IMR-90 (cell line): ENCODE results near the gene ITK. TPM values are rescaled to one million over a fixed set of nuclear protein-coding genes. Genes with fewer than 3 reads are reported as not detected.
A peak's percentile ranks its signal among the peaks of the same experiment; 100 is the strongest.

Source experiments
- ATAC-seq: fragments of 200-7000 bp; cut with Tn5 transposase; 2 replicates; pipeline ENCODE4 v1.9.1; 2020; ENCODE audit warnings: low read depth, mild to moderate bottlenecking, moderate library complexity
- BruUV-seq: library from RNA; stranded (reverse); fragments of 400-500 nt; replicated peaks from 2 replicates; lab custom pipeline; 2021; lab: Mats Ljungman, UMichigan
- CTCF ChIA-PET: fragments of 300-600 bp; formaldehyde crosslinking; extraction: SDS; loops from one replicate; lab custom pipeline; 2021; ENCODE audit warnings: antibody characterized with exemption; lab: Yijun Ruan, JAX
- POLR2A ChIA-PET: fragments of 300-600 bp; sonication (Branson Sonifier 250); formaldehyde crosslinking; loops from one replicate; lab custom pipeline; 2022; ENCODE audit warnings: antibody characterized with exemption; ENCODE audit not compliant: unreplicated experiment; lab: Charles Lee
- DNase-seq: peaks from one replicate; pipeline ENCODE4 v3.0.0; 2013
- H2AFZ ChIP-seq: replicated peaks from 2 replicates; pipeline ENCODE3; 2013; ENCODE audit warnings: low read length, mild to moderate bottlenecking; ENCODE audit not compliant: poor library complexity
- H2AK5ac ChIP-seq: 2 replicates; pipeline ENCODE4 v1.6.1; 2013; ENCODE audit warnings: low read depth, low read length, inconsistent platforms
- H2AK9ac ChIP-seq: replicated peaks from 2 replicates; pipeline ENCODE3; 2013; ENCODE audit warnings: mild to moderate bottlenecking, low read depth, low read length, moderate library complexity; ENCODE audit not compliant: poor library complexity
- H2BK120ac ChIP-seq: 2 replicates; pipeline ENCODE4 v1.6.1; 2013; ENCODE audit warnings: low read depth, low read length, inconsistent platforms
- H2BK15ac ChIP-seq: 3 replicates; pipeline ENCODE4 v1.6.1; 2013; ENCODE audit warnings: low read depth, low read length, inconsistent platforms
- H2BK20ac ChIP-seq: 2 replicates; pipeline ENCODE4 v1.6.1; 2013; ENCODE audit warnings: low read depth, mild to moderate bottlenecking, inconsistent platforms, low read length, moderate library complexity
- H2BK5ac ChIP-seq: 2 replicates; pipeline ENCODE4 v1.6.1; 2013; ENCODE audit warnings: mild to moderate bottlenecking, low read depth, low read length, inconsistent platforms; ENCODE audit not compliant: poor library complexity, severe bottlenecking
- H3K14ac ChIP-seq: replicated peaks from 2 replicates; pipeline ENCODE4 v1.6.1; 2013; ENCODE audit warnings: low read depth, low read length, inconsistent platforms
- H3K18ac ChIP-seq: 2 replicates; pipeline ENCODE4 v1.6.1; 2013; ENCODE audit warnings: low read depth, low read length, control low read depth
- H3K23ac ChIP-seq: 2 replicates; pipeline ENCODE4 v1.6.1; 2013; ENCODE audit warnings: low read depth, low read length, inconsistent platforms
- H3K27ac ChIP-seq: 2 replicates; pipeline ENCODE4 v1.5.1; 2013; ENCODE audit warnings: mild to moderate bottlenecking, control low read depth, low read length; ENCODE audit not compliant: insufficient read depth
- H3K27me3 ChIP-seq: 2 replicates; pipeline ENCODE4 v1.6.1; 2013; ENCODE audit warnings: low read length; ENCODE audit not compliant: control insufficient read depth, insufficient read depth
- H3K36me3 ChIP-seq: 2 replicates; pipeline ENCODE4 v1.6.1; 2013; ENCODE audit warnings: low read length, mixed read lengths; ENCODE audit not compliant: control insufficient read depth, insufficient read depth
- H3K4ac ChIP-seq: 2 replicates; pipeline ENCODE4 v1.6.1; 2013; ENCODE audit warnings: low read depth, low read length, inconsistent platforms
- H3K4me1 ChIP-seq: 2 replicates; pipeline ENCODE4 v1.6.1; 2013; ENCODE audit warnings: low read length, mixed read lengths; ENCODE audit not compliant: control insufficient read depth, insufficient read depth
- H3K4me2 ChIP-seq: 2 replicates; pipeline ENCODE4 v1.6.1; 2013; ENCODE audit warnings: low read depth, mild to moderate bottlenecking, control low read depth, low read length, moderate library complexity
- H3K4me3 ChIP-seq: 2 replicates; pipeline ENCODE4 v1.5.1; 2013; ENCODE audit warnings: low read depth, mild to moderate bottlenecking, control low read depth, low read length, moderate library complexity; ENCODE audit not compliant: insufficient read depth
- H3K56ac ChIP-seq: 2 replicates; pipeline ENCODE4 v1.6.1; 2013; ENCODE audit warnings: low read length, inconsistent platforms; ENCODE audit not compliant: insufficient read depth; ENCODE audit errors: extremely low read depth
- H3K79me1 ChIP-seq, 2 experiments: 2 replicates each; pipeline ENCODE4 v1.6.1; 2013; ENCODE audit warnings: low read length in 2 of 2, inconsistent platforms in 1 of 2, low read depth in 1 of 2
- H3K9ac ChIP-seq: 2 replicates; pipeline ENCODE4 v1.6.1; 2013; ENCODE audit warnings: low read depth, low read length, control low read depth
- H3K9me1 ChIP-seq: 2 replicates; pipeline ENCODE4 v1.6.1; 2013; ENCODE audit warnings: low read length, inconsistent platforms; ENCODE audit not compliant: insufficient read depth
- H3K9me3 ChIP-seq: 2 replicates; pipeline ENCODE4 v1.6.1; 2013; ENCODE audit warnings: low read length; ENCODE audit not compliant: control insufficient read depth, insufficient read depth
- H4K20me1 ChIP-seq: 2 replicates; pipeline ENCODE4 v1.6.1; 2013; ENCODE audit warnings: low read length, inconsistent platforms; ENCODE audit not compliant: insufficient read depth
- H4K5ac ChIP-seq: 2 replicates; pipeline ENCODE4 v1.6.1; 2013; ENCODE audit warnings: mild to moderate bottlenecking, low read depth, low read length, control low read depth
- H4K8ac ChIP-seq, 2 experiments: 2 replicates each; pipeline ENCODE4 v1.6.1; 2013; ENCODE audit warnings: low read depth in 2 of 2, low read length in 2 of 2, control low read depth in 1 of 2, inconsistent platforms in 1 of 2
- H4K91ac ChIP-seq: 2 replicates; pipeline ENCODE4 v1.6.1; 2013; ENCODE audit warnings: low read depth, low read length, inconsistent platforms; ENCODE audit not compliant: insufficient read depth
- CEBPB ChIP-seq: IDR thresholded peaks from 2 replicates; pipeline ENCODE4 v1.6.1; 2012; ENCODE audit warnings: low read depth, low read length, improper control_type of control experiment
- CHD1 ChIP-seq: IDR thresholded peaks from 2 replicates; pipeline ENCODE4 v1.6.1; 2012; ENCODE audit warnings: low read depth, low read length, improper control_type of control experiment
- FOS ChIP-seq: fragments of 150-350 bp; IDR thresholded peaks from 2 replicates; pipeline ENCODE4 v1.6.1; 2016; ENCODE audit warnings: low read depth, low read length
- MAZ ChIP-seq: IDR thresholded peaks from 2 replicates; pipeline ENCODE4 v1.6.1; 2012; ENCODE audit warnings: low read depth, mild to moderate bottlenecking, low read length, improper control_type of control experiment, moderate library complexity, borderline replicate concordance
- MXI1 ChIP-seq: IDR thresholded peaks from 2 replicates; pipeline ENCODE4 v1.6.1; 2012; ENCODE audit warnings: low read depth, mild to moderate bottlenecking, low read length, moderate library complexity, borderline replicate concordance
- RAD21 ChIP-seq: IDR thresholded peaks from 2 replicates; pipeline ENCODE4 v1.6.1; 2012; ENCODE audit warnings: low read length, improper control_type of control experiment
- RCOR1 ChIP-seq: IDR thresholded peaks from 2 replicates; pipeline ENCODE4 v1.6.1; 2012; ENCODE audit warnings: mild to moderate bottlenecking, low read length, improper control_type of control experiment; ENCODE audit not compliant: insufficient replicate concordance
- RFX5 ChIP-seq: IDR thresholded peaks from 2 replicates; pipeline ENCODE4 v1.8.0; 2012; ENCODE audit warnings: low read depth, mild to moderate bottlenecking, low read length, moderate library complexity
- SMC3 ChIP-seq: fragments of 150-350 bp; IDR thresholded peaks from 2 replicates; pipeline ENCODE4 v1.6.1; 2016; ENCODE audit warnings: low read depth, mild to moderate bottlenecking, antibody characterized with exemption, low read length, moderate library complexity
- WGBS, 2 experiments: methylation state at CpG; one replicate each; pipeline versions ENCODE4 v1.1.5 to v1.1.7; 2013; ENCODE audit warnings: missing lambda C conversion rate in 2 of 2; ENCODE audit not compliant: insufficient read length in 1 of 2; ENCODE audit errors: extremely low coverage in 2 of 2; 5-methylcytosine and 5-hydroxymethylcytosine counted together
- dilution Hi-C: fragments of 300-500 bp; cut with HindIII; formaldehyde crosslinking; loops from one replicate; pipeline ENCODE4 v1.14.3; 2018; ENCODE audit warnings: low sequenced_read_pairs; ENCODE audit not compliant: unreplicated experiment
- in situ Hi-C: fragments of 300-500 bp; cut with MboI; formaldehyde crosslinking; loops from 3 replicates; pipeline ENCODE4 v1.14.3; 2019; ENCODE audit warnings: low sequenced_read_pairs, inconsistent platforms, mixed read lengths
- intact Hi-C: fragments of 100-400 bp; cut with micrococcal nuclease; formaldehyde crosslinking; loops from 2 replicates; pipeline ENCODE4 v1.10.0; 2022
- polyA plus RNA-seq, 3 experiments: library from polyadenylated mRNA; depleted of rRNA; stranded (reverse); fragments of >200 nt; gene quantifications; 2 replicates each; pipeline ENCODE4 v1.2.3, GENCODE V29; 2012; ENCODE audit warnings: low replicate concordance in 1 of 3
- total RNA-seq: library from RNA; depleted of rRNA; stranded (reverse); fragments of >200 nt; gene quantifications from 2 replicates; pipeline ENCODE4 v1.2.3, GENCODE V29; 2012
- TF ChIP-seq, protein P1 (sequence below): fragments of 150-350 bp; IDR thresholded peaks from 2 replicates; pipeline ENCODE4 v1.6.1; 2016; ENCODE audit warnings: low read depth, mild to moderate bottlenecking, low read length, moderate library complexity, borderline replicate concordance
- TF ChIP-seq, protein P2 (sequence below): conservative IDR thresholded peaks from 2 replicates; pipeline ENCODE4 v1.5.1; 2012; ENCODE audit warnings: mild to moderate bottlenecking, low read depth, low read length, improper control_type of control experiment
- TF ChIP-seq, protein P3 (sequence below): fragments of 150-350 bp; IDR thresholded peaks from 2 replicates; pipeline ENCODE4 v1.6.1; 2017; ENCODE audit warnings: mild to moderate bottlenecking, antibody characterized with exemption, low read length, low read depth

The ITK gene
- total and polyA plus RNA-seq, 2 of the 4 experiments (the other 2 are of a cell fraction): not detected

DNA sequence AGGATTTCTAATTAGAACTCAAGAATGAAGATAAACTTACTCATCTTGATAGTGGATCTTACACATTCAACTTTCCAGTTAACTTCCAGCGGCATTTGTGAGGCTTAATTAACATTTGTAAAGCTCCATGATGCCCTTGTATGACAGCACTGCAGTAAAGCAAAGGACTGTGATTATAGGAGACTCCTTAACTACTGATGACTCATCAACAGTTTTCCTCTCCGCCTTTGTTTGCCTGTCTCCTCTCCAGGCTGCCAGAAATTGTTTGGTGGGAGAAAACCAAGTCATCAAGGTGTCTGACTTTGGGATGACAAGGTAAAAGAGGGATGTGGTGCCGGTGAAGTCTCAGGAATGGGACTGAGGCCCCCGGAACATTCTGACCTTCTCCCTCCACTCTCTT lies 64.8 kb downstream of the ITK start:
- no CpG with 5 or more reads among the region's 4 CpGs for whole genome bisulfite sequencing, 2 experiments
- no peak for DNase-seq
- H4K20me1 ChIP-seq: no peaks in the 10 kb centered on the region
- CTCF ChIA-PET: interaction anchor here (0.6 kb wide), 1 partner anchor 223 kb away, joined by 3 read pairs; no protein-coding TSS in a partner anchor
- no peak overlapping the region for H3K4me3 ChIP-seq
- no peak overlapping the region for H2BK15ac ChIP-seq
- no peaks in the 10 kb centered on the region for H3K36me3 ChIP-seq
- H3K9ac ChIP-seq: no peak overlapping the region
- H4K91ac ChIP-seq: no peak overlapping the region
- no peaks in the 10 kb centered on the region for H3K4me1 ChIP-seq
- BruUV-seq: no TSS peak
- H2AK5ac ChIP-seq: no peak overlapping the region
- H3K79me1 ChIP-seq: no peaks in the 10 kb centered on the region
- no peak overlapping the region for H3K4me2 ChIP-seq
- no peak for ATAC-seq
- H2AK9ac ChIP-seq: no peak overlapping the region
- no peak overlapping the region for H4K5ac ChIP-seq
- no peak overlapping the region for H2BK20ac ChIP-seq
- no peak overlapping the region for H2BK5ac ChIP-seq
- POLR2A ChIA-PET: no interaction called here
- H2BK120ac ChIP-seq: no peak overlapping the region
- H4K8ac ChIP-seq: no peak overlapping the region
- H3K27me3 ChIP-seq: peaks cover 2% of the 10 kb centered on the region
- no peak overlapping the region for H3K14ac ChIP-seq
- H3K56ac ChIP-seq: no peak overlapping the region
- no peak overlapping the region for H3K4ac ChIP-seq
- in situ Hi-C loops: no loop called here
- no peak overlapping the region for H3K23ac ChIP-seq
- no peaks in the 10 kb centered on the region for H3K9me1 ChIP-seq
- no peak overlapping the region for H3K18ac ChIP-seq
- H3K9me3 ChIP-seq: no peaks in the 10 kb centered on the region
- TF ChIP-seq RCOR1: no peak
- peak; percentile 65 for TF ChIP-seq FOS
- TF ChIP-seq SMC3: no peak
- TF ChIP-seq CHD1: no peak
- TF ChIP-seq MXI1: no peak
- TF ChIP-seq, protein P1, sequence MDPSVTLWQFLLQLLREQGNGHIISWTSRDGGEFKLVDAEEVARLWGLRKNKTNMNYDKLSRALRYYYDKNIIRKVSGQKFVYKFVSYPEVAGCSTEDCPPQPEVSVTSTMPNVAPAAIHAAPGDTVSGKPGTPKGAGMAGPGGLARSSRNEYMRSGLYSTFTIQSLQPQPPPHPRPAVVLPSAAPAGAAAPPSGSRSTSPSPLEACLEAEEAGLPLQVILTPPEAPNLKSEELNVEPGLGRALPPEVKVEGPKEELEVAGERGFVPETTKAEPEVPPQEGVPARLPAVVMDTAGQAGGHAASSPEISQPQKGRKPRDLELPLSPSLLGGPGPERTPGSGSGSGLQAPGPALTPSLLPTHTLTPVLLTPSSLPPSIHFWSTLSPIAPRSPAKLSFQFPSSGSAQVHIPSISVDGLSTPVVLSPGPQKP: no peak
- no peak for TF ChIP-seq CEBPB
- peak; percentile 36; the same call in 1 of the 2 replicates for TF ChIP-seq RFX5
- TF ChIP-seq RAD21: no peak
- no peak for TF ChIP-seq MAZ
- TF ChIP-seq, protein P2, sequence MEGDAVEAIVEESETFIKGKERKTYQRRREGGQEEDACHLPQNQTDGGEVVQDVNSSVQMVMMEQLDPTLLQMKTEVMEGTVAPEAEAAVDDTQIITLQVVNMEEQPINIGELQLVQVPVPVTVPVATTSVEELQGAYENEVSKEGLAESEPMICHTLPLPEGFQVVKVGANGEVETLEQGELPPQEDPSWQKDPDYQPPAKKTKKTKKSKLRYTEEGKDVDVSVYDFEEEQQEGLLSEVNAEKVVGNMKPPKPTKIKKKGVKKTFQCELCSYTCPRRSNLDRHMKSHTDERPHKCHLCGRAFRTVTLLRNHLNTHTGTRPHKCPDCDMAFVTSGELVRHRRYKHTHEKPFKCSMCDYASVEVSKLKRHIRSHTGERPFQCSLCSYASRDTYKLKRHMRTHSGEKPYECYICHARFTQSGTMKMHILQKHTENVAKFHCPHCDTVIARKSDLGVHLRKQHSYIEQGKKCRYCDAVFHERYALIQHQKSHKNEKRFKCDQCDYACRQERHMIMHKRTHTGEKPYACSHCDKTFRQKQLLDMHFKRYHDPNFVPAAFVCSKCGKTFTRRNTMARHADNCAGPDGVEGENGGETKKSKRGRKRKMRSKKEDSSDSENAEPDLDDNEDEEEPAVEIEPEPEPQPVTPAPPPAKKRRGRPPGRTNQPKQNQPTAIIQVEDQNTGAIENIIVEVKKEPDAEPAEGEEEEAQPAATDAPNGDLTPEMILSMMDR: no peak
- TF ChIP-seq, protein P3, sequence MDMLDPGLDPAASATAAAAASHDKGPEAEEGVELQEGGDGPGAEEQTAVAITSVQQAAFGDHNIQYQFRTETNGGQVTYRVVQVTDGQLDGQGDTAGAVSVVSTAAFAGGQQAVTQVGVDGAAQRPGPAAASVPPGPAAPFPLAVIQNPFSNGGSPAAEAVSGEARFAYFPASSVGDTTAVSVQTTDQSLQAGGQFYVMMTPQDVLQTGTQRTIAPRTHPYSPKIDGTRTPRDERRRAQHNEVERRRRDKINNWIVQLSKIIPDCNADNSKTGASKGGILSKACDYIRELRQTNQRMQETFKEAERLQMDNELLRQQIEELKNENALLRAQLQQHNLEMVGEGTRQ: no peak
- dilution Hi-C loops: no loop called here
- intact Hi-C loops: no loop called here
- H2AFZ ChIP-seq: no peak overlapping the region
- no peak overlapping the region for H3K27ac ChIP-seq
